Activated naive CD4-positive, alpha-beta T cell treated with anti-CD3 and anti-CD28 coated beads, Interleukin-2, amount 50 U/mL, for 16 hours (primary cell): ENCODE measurements around the gene PRDM12.

Experiments
- DNase-seq: peaks from one replicate; pipeline ENCODE4 v3.0.0-alpha.2; 2020

PRDM12 gene

GRCh38 chr9:130693101-130693425 is 28.7 kb downstream of the PRDM12 start:
- DNase-seq, result no peak

DNA sequence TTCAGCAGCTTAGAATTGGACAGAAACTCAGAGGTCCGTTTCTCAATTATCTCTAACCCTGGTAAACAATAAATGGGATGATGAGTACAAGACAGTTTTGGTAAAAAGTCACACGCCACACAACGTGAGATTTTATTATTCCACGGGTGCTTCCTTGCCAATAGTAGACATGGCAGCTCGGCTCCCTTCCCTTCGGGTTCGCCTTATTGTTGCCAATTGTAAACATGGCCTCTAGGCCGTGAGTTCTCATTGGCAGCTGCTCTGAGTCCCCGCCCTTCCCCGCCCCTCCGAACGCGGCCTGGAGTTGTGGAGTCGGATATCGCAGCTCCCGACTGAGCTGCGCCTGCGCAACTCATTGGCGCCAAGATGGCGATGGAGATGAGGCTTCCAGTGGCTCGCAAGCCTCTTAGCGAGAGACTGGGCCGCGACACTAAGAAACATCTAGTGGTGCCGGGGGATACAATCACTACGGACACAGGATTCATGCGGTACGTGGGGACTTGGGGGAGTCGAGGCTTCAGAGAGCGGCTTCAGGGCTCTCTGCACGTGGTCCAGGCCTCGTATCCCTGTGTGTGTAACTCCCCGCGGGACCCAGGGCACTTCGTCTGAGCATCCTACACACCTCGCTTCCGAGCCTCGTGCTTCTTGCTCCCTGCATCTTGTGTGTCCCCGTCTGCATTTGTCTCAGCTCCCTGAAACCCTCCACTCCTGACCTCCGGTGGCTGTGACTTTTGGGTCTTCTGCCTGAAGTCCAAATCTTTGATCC is 29.2 kb downstream of the PRDM12 start, which contains the start of gene EXOSC2:
Gene EXOSC2, plus strand, starts transcription at position 355 of the 766 bp plus-strand sequence. Its CDS starts 12 bp downstream, at position 367.
- DNase-seq, result peak; percentile 99

GRCh38 chr9:130694205-130694604 is 29.8 kb downstream of the PRDM12 start:
- DNase-seq, result no peak

DNA sequence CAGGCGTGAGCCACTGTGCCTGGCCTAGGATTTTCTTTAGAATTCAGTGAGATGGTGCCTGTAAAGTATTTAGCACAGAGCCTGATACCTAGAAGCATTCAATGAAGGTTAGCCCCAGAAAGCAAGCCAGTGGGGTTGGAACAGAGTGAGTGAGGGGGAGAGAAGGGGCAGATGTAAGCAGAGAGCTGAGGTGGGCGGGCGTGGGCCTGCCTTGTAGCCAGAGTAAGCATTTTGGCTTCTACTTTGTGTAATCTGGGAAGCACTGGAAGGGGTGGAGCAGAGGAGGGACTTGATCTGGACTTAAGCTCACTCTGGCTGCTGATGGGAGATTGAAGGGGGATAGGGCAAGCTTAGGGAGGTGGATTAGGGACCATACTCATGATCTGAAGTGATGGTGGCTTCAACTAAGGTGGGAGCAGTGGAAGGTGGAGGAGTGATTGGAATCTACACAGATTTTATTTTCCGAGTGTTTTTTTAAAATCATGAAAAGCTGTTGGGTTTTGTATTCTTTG is 31.8 kb downstream of the PRDM12 start:
- DNase-seq, result no peak

DNA sequence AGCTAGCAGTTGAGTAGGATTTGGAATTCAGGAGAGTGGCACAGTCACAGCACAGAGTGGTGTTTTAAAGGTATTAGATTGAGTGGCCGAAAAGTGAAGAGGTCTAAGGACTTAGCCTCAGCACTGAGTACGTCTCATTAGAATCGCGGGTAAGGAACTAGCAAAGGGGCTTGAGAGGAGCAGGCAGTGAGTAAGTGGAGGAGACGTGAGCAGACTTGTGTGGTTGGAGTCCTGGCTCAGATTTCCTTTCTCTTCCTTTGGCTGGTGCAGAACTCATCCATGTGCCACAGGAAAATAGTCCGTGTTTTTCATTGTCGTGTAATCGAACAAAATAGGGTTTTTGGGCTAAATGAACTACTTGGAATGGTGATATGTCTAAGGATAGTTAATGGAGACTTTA is 32.6 kb downstream of the PRDM12 start:
- DNase-seq, result no peak

- no peak for DNase-seq
Measured at GRCh38 chr9:130698514-130698913, 34.1 kb downstream of the PRDM12 start.

DNA sequence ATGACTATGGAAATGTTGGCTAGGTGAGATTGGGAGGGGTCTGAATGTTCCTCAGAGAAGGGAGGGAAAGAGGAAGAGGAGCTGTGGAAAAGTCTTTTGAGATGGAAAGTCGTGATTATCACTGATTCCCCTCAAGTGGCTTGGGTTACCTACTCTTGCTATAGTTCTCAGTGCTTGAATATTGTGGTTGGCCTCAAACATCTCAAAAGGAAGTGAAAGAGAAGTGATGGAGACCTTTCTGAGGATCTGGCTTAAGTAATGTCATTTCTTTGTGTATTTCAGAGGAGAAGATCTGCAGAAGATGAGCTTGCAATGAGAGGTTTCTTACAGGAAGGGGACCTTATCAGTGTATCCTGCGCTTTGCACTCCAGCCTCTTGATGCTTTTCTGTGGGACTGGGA is 34.7 kb downstream of the PRDM12 start:
- DNase-seq, result no peak

- DNase-seq, result peak; percentile 73
Measured at GRCh38 chr9:130701059-130702022, 36.9 kb downstream of the PRDM12 start.

- no peak for DNase-seq
Measured at GRCh38 chr9:130703501-130703900, 39.1 kb downstream of the PRDM12 start.

- peak; percentile 73 for DNase-seq
Measured at GRCh38 chr9:130707225-130707976, 43.0 kb downstream of the PRDM12 start.

DNA sequence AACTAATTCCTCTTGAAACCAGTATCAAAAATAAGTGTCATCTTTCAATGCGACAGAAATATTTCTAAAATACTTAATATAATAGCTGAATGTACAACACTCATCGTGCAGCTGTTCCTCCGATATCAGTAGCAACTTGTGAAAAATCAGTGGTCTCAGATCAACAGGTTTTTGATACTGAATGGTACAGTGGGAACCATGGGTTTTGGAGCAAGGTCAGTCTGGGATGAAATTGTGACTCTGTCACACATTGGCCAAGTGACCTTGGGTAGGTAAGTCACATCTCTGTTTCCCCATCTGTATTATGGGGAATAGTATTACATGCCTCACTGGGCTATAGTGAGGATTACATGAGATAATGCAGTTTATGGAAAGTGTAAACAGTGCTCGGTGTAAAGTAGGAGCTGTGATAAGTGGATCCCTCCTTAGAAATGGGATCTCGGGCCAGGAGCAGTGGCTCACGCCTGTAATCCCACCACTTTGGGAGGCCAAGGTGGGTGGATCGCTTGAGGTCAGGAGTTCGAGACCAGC is 46.5 kb downstream of the PRDM12 start:
- DNase-seq, result no peak

DNA sequence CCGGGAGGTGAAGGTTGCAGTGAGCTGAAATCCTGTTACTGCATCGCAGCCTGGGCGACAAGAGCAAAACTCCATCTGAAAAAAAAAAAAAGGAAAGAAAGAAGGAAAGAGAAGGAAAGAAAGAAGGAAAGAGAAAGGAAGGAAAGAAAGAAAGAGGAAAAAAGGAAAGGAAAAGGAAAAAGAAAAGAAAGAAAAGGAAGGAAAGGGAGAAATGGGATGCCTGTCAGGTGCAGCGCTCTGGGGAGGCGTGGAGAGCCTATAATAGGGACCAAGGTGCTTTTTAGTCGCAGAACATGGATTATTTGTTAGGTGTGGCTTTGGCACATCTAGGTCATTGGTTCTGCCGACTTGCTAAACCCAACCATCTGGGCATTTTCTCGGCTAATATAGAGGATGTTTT is 47.1 kb downstream of the PRDM12 start:
- no peak for DNase-seq

- DNase-seq, result peak; percentile 96
Measured at GRCh38 chr9:130712564-130713285, 48.3 kb downstream of the PRDM12 start.

DNA sequence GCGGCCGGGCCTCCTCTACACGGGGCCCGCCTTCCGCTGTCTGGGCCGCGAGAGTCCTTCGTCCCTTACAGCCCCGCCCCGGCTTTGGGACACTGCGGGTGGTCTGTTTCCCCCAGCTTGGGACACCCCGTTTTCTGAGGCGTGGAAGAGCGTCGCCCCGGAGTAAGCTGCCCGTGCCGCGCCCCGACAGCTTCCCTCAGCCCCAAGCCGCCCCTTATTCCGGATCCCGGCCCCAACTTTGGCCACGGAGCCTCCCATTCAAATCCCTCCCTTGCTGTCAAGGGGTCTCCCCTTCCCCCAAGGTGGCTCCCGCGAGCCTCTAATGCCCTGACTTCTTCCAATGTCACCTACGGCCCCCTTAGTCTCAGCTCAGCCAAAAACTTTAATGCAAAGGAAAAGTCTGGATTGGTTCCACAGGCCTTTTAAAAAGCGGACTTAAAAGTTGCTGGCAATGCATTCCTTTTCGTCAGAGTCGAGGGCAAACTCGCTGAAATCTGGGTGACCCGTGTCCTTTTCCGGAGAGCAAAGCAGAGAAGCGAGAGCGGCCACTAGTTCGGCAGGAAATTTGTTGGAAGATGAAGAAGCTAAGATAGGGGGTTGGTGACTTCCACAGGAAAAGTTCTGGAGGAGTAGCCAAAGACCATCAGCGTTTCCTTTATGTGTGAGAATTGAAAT is 49.0 kb downstream of the PRDM12 start:
- DNase-seq, result no peak

DNA sequence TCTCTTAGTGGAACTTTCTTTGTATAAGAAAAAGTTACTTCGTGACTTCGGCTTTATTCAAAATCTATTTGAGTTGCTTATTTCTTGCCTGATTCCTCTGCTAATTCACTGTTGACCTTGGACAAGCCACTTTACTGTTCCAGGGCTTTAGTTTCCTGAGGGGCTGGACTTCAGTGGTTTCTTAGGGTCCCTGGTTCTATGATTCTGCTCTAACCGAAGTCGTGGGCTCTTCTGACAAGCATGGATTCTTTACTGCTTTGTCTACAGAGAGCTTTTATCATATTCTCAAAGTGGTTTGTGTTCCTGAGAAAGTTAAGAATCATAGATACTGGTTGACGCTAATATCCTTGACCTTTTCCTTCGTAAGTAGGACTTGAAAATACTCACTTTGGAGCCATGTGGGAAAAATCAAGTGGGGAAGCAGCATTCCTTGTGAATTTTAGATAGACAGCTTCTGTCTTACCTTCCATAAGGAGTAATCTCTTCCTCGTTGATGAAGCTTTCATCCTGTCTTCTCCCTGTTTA is 50.3 kb downstream of the PRDM12 start:
- no peak for DNase-seq

- DNase-seq, result no peak
Measured at GRCh38 chr9:130715270-130715669, 50.9 kb downstream of the PRDM12 start.

- no peak for DNase-seq
Measured at GRCh38 chr9:130718562-130718961, 54.2 kb downstream of the PRDM12 start.

DNA sequence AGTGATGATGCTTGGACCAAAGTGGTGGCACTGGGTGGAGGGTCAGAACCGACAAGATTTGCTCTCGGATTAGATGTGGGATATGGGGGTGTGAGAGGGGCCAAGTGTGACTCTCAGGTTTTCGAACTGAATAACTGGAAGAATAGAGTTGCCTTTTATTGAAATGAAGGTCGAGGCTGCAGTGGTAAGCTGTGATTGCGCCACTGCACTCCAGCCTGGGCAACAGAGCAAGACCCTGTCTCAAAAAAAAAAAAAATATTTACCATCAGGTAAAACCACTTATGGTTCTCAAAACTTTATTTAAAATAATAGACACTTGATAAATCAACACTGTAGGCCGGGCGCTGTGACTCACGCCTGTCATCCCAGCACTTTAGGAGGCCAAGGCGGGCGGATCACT is 56.4 kb downstream of the PRDM12 start:
- no peak for DNase-seq

DNA sequence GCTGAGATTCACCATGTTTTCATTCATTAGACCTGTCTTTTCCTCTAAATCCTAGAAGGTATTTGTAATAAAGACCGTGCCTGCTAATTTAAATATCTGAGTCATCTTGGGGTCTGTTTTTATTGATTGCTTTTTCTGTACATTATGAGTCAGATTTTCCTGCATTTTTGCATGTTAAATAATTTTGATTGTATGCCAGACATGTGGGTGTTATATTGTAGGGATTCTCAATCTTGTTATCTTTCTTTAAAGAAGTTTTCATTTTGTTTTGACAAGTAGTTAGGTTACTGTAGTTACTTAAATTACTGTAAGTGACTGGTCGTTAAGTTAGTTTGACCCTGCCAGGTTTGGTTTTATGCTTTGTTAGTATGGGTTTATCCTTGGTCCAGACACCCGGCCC is 64.3 kb downstream of the PRDM12 start:
- DNase-seq, result no peak

GRCh38 chr9:130729145-130729544 is 64.8 kb downstream of the PRDM12 start:
- no peak for DNase-seq

DNA sequence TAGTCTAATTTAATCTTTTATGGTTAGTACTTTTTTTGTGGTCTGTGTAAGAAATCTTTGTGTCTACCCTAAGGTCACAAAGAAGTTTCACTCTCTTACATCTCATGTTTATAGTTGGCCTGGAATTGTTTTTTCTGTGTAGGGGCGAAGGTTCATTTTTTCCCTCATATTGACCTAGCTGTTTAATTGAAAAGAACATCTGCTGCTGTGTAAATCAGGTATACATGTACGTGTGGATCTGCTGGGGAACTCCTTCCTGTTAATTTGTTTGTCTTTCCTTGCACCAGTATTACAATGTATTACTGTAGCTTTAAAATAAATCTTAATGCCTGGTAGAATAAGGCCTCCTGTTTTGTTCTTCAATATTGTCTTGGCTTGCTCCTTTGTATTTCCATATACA is 67.0 kb downstream of the PRDM12 start:
- DNase-seq, result no peak
